Cerebellar cortex (tissue), 1 donor: Measurements from ENCODE around the gene INAFM1.

Experiments used
- DNase-seq: peaks from one replicate; pipeline ENCODE4 v3.0.0-alpha.2; 2015; ENCODE audit warnings: low spot score

INAFM1 gene

DNA sequence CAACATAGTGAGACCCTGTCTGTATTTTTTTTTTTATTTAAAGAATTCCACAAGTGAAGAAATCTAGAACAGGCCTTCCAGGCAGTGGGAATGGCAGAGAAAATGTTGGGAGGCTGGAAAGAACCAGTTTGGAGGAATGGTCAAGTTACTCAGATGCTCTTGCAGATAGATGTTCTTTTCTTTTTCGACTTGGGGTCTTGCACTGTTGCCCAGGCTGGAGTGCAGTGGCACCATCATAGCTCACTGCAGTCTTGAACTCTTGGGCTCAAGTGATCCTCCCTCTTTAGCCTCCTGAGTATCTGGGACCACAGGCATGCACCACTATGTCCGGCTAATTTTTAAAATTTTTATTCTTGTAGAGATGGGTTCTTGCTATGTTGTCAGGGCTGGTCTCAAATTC lies 35.6 kb downstream of the INAFM1 start:
- no peak for DNase-seq

DNA sequence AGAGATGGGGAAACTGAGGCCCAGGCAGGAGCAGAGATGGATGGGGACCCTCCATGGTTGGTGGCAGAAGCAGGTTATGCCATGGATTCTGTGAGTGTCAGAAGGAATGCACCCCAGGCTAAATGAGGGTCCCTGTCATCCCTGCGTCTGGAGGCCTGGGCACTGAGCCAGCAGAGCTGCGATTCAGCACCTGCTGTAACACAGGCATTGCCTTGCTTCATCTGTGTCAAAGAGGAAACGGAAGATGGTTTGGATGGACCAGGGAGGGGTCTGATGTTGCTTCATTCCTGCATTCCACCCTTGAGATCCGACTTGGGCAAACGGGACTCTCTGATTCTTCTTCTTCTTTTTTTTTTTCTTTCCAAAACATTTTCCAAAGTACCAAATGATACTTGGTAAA lies 36.1 kb downstream of the INAFM1 start:
- DNase-seq, result no peak

DNA sequence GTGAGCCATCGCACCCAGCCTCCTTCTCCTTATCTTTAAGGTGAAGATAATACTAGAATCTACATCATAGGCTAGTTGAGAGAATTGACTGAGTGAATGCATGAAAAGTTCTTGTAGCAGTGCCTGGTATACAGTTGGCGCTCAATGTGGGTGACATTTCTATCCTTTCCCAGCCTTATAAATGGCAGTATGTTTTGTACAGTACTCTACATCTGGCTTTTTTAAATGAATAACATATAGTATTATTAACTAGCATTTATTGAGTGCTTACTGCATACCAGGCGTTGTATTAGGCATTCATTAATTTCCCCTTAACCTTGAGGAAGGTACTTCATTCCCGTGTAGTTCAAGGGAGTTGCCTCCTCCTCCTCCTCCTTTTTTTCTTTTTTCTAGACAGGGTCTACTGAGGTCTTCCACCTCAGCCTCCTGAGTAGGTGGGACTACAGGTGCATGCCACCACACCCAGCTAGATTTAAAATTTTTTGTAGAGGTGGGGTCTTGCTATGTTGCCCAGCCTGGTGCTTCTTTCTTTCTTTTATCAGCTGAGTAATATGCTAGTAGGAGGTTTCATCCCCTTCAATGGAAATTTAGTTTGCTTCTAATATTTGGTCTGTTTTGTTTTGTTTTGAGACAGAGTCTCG lies 37.8 kb downstream of the INAFM1 start:
- DNase-seq, result no peak

DNA sequence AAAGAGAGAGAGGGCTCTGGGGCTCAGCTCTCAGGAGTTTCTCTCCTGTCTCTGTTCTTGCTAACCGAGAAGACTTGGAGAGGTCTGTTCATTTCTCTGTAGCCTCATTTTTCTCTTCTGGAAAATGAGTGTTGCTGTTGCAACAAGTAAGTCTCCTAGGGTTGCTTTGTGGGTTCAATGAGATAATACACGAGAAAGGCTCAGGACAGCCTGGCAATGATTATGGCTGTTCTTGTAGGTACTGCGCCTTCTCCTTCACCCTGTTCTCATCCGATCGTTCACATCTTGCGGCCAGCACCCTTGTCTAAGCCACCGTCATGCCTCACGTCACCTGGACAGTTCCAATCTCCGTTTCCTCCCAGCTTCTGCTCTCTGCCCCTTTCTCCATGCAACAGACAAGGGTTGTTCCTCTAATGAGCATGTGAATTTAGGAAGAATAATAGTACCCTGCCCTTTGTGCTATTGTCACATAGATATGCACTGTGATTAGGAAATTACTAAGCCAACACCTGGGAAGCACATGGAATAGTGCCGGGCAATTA lies 39.1 kb downstream of the INAFM1 start:
- DNase-seq, result no peak

DNA sequence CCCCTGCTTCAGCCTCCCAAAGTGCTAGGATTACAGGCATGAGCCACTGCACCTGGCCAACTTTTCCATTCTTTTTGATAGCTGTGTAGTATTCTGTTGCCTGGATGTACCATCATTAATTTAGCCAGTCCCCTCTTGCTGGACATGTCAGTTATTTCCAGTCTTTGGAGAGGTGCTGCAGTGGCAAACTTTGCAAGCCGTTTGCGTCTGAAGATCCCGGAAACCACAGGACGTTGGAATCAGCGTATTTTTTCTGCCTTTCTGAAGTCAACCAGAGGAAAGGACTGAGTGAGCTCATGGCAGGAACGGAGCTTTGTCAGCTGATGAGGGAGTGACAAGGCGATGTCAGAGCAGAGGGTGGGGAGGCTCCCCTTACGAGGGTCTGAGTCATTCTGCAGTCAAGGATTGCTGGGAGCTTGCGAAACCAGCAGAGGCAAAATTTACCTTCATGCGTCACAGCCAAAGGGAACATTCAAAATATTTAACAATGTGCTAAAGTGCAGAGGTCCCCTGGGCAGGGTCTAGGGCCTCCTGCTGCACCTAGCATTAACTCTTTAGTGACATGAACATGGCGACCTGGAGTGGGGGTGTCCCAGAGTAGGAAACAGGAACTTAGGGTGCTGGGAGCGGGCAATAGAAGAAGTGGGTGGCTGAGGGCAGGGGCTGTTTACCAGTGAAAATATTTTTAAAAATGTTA lies 40.6 kb downstream of the INAFM1 start:
- no peak for DNase-seq

DNA sequence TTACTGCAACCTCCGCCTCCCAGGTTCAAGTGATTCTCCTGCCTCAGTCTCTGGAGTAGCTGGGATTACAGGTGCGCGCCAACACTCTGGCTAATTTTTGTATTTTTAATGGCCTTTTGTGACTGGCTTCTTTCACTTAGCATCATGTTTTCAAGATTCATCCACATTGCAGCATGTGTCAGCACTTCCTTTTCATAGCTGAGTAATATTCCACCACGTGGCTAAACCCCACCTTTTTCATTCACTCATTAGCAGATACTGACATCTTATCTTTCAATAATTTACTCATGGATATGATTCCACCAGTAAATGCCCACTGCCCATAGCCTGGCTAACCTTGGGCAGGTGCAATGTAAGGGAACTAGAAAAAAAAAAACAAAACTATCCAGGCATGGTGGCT lies 41.8 kb downstream of the INAFM1 start:
- no peak for DNase-seq

DNA sequence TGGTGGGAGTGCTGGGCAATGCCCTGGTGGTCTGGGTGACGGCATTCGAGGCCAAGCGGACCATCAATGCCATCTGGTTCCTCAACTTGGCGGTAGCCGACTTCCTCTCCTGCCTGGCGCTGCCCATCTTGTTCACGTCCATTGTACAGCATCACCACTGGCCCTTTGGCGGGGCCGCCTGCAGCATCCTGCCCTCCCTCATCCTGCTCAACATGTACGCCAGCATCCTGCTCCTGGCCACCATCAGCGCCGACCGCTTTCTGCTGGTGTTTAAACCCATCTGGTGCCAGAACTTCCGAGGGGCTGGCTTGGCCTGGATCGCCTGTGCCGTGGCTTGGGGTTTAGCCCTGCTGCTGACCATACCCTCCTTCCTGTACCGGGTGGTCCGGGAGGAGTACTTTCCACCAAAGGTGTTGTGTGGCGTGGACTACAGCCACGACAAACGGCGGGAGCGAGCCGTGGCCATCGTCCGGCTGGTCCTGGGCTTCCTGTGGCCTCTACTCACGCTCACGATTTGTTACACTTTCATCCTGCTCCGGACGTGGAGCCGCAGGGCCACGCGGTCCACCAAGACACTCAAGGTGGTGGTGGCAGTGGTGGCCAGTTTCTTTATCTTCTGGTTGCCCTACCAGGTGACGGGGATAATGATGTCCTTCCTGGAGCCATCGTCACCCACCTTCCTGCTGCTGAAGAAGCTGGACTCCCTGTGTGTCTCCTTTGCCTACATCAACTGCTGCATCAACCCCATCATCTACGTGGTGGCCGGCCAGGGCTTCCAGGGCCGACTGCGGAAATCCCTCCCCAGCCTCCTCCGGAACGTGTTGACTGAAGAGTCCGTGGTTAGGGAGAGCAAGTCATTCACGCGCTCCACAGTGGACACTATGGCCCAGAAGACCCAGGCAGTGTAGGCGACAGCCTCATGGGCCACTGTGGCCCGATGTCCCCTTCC lies 45.5 kb downstream of the INAFM1 start:
- DNase-seq, result no peak

DNA sequence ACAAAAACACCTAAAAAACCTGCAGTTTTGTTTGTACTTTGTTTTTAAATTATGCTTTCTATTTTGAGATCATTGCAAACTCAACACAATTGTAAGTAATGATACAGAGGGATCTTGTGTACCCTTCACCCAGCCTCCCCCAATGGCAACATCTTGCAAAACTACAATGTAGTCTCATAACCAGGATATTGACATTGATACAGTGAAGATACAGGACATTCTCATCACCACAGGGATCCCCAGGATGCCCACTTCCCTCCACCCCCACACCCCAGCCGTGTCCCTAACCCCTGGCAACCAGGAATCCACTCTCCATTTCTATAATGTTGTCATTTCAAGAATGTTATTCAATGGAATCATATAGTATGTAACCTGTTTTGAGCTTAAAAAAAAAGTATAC lies 46.9 kb downstream of the INAFM1 start:
- no peak for DNase-seq

DNA sequence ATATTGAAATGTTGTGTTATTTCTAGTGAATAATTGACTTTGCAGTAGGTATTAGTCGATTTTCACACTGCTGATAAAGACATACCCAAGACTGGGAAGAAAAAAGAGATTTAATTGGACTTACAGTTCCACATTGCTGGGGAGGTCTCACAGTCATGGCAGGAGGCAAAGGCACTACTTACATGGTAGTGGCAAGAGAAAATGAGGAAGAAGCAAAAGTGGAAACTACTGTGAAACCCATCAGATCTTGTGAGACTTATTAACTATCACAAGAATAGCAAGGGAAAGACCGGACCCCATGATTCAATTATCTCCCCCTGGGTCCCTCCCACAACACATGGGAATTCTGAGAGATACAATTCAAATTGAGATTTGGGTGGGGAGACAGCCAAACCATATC lies 47.4 kb downstream of the INAFM1 start:
- DNase-seq, result no peak

DNA sequence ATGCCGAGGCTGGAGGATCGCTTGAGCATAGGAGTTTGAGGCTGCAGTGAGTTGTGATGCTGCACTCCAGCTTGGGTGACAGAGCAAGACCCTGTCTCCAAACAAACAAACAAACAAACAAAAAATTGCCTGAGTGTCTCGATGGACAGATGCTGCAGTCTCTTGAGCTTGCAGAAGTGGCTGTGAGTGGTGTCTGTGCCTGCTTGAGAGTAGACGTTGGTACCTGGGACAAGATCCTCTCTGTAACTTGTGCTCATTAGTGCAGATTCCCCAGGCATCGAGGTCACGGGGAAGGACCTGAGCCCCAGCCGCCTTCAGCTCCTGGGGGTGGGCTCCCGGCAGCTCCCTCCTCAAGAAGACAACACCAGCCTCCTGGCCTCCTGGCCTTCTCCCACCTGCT lies 48.7 kb downstream of the INAFM1 start:
- DNase-seq, result no peak

DNA sequence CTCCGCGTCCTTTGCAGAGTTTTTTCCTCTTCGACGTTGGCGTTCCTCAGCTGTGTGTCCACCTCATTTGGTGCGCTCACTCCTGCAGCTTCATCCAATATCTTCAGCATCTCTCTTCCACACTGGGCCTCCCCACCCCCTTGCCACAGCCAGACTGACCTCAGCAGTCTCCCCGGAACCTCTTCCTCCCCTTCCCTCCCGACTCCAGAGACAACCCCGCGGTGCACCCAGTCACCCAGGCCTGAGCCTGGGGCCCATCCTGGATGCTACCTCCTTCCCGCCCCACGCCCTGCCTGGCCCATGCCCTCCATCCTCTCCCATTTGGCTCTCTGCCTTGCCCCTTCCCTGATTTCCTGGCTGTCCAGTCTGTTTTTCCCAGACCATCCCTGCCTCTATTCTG lies 49.2 kb downstream of the INAFM1 start:
- no peak for DNase-seq

DNA sequence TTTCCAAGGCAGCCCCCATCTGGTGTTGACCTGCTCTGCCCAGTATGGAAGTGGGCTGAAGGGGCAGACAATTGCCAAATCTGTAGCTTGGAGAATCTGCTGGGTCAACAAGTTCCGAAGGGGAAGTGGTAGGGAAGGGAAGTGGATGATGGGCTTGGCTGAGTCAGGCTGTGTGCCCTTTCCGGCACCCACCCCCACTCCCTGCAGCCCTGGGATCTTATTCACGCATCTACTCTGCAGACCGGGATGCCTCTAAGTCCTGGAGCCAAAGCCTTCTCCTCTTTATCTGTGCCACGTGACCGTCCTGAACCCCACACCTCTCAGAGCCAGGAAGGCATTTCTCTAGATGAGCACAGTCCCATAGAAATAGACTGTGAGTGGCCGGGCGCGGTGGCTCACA lies 49.8 kb downstream of the INAFM1 start:
- no peak for DNase-seq
